ENCODE data around the gene ACSF3. TPM values are rescaled to one million over a fixed set of nuclear protein-coding genes. Genes with fewer than 3 reads are reported as not detected.

The ACSF3 gene
- total RNA-seq, 2 experiments from 2014 or later: 53.0 to 53.7 TPM

DNA sequence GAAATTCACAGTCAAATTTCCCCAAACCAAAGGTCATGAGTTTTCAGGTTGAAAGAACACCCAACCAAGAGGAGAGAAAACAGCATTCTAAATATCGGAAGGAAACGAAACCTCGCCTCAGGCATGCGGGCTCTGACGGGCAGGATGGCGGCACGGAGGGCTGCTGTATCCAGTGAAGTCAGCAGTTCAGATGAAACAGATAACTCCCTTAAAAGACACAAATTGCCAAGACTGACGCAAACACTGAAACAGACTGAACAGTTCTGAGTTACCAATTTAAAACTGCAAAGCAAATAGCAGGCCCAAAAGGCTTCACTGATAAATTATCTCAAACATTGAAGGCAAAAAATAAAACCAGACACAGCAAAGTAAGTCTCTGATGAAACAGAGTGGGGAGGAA, 57.3 kb downstream of the ACSF3 start:
- H3K4me1 Mint-ChIP-seq: no peaks in the 10 kb centered on the region
- no peak overlapping the region for H3K4me3 Mint-ChIP-seq
- H3K9me3 Mint-ChIP-seq: peaks cover 4% of the 10 kb centered on the region
- peaks cover 36% of the 10 kb centered on the region for H3K36me3 Mint-ChIP-seq
- no peak for DNase-seq
- no peaks in the 10 kb centered on the region for H3K27me3 Mint-ChIP-seq
- H3K27ac Mint-ChIP-seq: no peak overlapping the region
- ATAC-seq (ENCODE audit: low read depth): no peak
- POLR2A ChIA-PET: no interaction called here

DNA sequence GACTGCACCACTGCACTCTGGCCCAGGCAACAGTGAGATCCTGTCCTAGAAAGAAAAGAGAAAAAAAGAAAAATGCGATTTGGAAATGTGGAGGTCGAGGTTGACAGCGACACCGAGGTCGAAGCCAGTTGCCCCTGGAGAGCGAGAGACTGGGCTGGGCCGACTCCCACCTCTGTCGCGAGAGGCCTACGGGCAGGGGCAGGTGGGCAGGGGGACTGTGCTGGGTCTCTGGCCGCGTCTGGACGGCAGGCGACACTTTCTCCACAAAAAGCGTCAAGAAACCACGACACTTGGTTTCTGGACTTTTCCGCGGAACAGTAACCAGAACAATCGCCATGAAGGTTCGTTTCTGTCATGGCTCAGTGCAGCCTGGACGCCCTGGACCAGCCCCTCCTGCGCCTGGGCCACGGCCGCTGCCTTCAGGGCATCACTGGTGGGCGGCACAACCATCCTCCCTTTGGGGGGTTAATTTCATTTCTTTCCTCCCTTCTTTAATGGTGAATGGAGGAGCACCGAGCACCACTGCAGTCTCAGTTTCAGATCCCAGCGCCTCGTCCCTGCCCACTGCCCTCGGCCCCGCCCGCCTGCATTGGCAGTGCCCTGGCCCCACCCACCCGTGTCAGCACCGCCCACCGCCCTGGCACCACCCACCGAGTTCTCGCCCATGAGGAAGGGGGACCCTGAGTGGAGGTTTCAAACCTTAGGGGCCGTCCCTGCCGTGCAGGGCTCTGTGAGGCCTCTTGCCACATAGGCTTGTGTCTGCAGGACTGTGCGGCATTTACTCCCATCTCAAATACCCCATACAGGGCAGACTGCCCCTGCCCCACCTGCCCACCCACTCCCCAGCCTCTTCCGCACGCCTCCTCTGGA, 59.4 kb downstream of the ACSF3 start:
- H3K9me3 Mint-ChIP-seq: peaks cover 4% of the 10 kb centered on the region
- peaks cover 22% of the 10 kb centered on the region for H3K36me3 Mint-ChIP-seq
- H3K4me3 Mint-ChIP-seq: no peak overlapping the region
- H3K27me3 Mint-ChIP-seq: no peaks in the 10 kb centered on the region
- DNase-seq (no peak), ATAC-seq (ENCODE audit: low read depth) (no peak)
- H3K4me1 Mint-ChIP-seq: no peaks in the 10 kb centered on the region
- no peak overlapping the region for H3K27ac Mint-ChIP-seq
- POLR2A ChIA-PET: no interaction called here

DNA sequence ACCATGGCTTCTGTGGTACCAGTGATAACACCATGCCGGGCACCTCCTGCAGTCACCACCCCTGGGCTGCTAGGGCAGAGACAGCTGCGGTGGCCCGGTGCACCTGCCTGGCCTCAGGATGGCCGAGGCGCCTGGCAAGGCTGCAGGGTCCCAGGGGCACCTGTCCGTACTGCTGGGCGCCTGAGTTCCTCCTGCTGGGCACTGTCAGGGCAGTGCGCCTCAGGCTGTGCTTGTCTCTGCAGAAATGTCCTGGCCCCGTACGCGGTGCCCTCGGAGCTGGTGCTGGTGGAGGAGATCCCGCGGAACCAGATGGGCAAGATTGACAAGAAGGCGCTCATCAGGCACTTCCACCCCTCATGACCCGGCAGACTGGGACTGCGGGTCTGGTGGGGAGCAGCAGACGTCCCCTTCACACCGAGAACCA, 60.2 kb downstream of the ACSF3 start:
- ATAC-seq (ENCODE audit: low read depth) (no peak), DNase-seq (no peak)
- Mint-ChIP-seq H3K4me3 (no peak overlapping the region), H3K9me3 (peaks cover 3% of the 10 kb centered on the region), H3K36me3 (peaks cover 18% of the 10 kb centered on the region), H3K27me3 (no peaks in the 10 kb centered on the region), H3K4me1 (no peaks in the 10 kb centered on the region), H3K27ac (no peak overlapping the region)
- POLR2A ChIA-PET: no interaction called here

DNA sequence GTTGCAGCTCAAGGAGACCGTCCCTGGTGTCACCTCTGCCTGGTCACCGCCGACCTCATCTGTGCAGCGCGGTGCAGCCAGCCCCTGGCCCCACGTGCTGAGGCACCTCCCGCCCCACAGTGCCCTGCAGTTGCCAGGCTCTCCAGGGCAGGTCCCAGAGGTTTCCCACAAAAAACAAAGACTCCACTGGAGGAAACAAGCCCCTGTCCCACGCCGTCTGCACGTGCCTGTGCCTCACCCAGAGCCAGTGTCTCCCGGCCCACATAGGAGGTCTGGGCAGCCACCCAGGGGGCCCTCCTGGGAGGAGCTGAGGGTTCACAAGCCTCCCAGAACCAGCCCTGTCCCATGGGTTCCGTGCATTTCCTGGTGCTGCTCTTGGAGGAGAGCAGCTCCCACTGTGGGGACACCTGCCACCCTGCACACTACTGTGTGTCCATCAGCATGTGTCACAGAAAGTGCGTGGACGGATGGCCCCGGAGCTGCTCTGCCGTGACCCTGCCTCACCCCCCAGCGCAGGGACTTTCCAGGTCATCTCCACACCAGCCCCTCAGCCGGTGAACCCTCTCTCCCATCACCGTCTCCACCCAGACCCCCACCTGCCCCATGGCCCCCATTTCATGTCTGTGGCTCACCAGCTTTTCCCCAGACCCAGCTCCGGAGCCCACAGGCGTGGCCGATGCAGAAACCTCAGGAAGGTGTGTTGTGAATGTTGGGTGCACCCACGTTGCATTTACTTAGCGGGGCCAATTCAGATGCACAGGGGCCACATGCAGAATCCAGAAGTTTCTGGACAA, 60.9 kb downstream of the ACSF3 start:
- H3K27ac Mint-ChIP-seq: no peak overlapping the region

DNA sequence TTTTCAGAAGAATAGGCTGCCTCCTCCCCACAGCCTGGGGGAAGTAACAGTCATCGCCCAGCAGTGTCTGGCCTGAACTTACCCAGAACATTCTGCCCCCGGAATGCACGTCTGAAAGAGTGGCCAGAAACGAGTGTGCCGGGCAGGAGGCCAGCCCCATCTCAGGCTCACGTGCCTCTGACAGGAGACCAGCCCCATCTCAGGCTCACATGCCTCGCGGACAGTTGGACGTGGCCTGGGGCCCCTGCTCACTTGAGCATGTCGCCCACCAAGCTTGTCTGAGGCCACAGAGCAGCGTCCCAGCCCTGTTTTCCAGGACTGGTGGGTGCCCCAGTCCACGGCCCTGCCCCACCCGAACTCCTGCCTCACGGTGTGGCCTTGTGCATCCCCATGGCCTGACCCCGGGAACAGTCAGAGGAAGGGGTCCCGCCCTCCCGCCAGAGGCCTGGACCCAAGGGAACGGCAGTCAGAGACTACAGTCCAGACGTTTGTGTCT, 61.6 kb downstream of the ACSF3 start:
- POLR2A ChIA-PET: no interaction called here
- ATAC-seq (ENCODE audit: low read depth) (no peak), DNase-seq (no peak)
- H3K4me1 Mint-ChIP-seq: no peaks in the 10 kb centered on the region
- H3K4me3 Mint-ChIP-seq: no peak overlapping the region
- H3K27ac Mint-ChIP-seq: no peak overlapping the region
- no peaks in the 10 kb centered on the region for H3K9me3 Mint-ChIP-seq
- peaks cover 4% of the 10 kb centered on the region for H3K36me3 Mint-ChIP-seq
- no peaks in the 10 kb centered on the region for H3K27me3 Mint-ChIP-seq

More for the DNA sequence above, 60.9 kb downstream of the ACSF3 start:
- no peak overlapping the region for H3K4me3 Mint-ChIP-seq
- H3K9me3 Mint-ChIP-seq: no peaks in the 10 kb centered on the region
- no peaks in the 10 kb centered on the region for H3K4me1 Mint-ChIP-seq
- peaks cover 10% of the 10 kb centered on the region for H3K36me3 Mint-ChIP-seq
- H3K27me3 Mint-ChIP-seq: no peaks in the 10 kb centered on the region
- ATAC-seq (ENCODE audit: low read depth): no peak
- POLR2A ChIA-PET: no interaction called here
- no peak for DNase-seq

DNA sequence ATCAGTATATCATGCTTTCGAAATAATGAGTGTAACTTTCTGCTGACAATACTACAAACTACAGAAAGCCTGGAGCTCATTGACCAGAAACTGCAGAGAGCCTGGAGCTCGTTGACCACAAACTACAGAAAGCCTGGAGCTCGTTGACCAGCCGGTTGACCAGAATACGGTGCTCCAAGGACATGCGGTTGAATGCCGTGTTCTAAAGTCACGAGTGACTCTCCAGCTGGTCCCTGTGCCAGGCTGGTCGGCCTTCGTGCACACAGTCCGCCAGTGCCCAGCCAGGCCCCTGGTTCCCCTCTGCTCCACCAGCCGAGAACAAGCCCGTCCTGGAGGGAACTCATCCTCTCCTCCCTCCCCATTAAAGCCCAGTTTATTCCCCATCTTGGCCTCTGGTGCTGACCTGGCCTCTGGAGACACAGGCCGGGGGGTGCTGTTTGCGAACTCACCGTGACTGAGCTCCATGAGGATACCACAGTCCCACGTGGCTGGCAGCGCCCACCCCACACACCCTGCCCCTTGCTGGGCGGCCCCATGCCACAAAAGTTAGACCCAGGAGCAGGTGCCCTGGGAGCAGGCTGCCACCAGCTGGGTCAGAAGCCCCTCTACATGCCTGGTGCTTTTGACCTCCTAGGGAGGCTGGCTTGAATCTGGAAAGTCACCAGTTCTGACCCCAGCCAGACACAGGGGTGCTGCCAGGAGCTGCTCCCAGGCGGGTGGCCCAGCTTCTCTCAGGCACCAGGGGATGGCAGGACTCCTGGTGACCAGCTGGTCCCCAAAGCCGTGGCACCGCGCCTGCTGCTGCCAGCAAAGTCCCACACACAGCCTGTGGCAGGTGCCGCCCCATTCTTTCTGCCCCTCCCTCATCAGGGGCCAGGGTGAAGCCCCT, 62.4 kb downstream of the ACSF3 start:
- H3K4me3 Mint-ChIP-seq: no peak overlapping the region
- POLR2A ChIA-PET: no interaction called here
- DNase-seq (no peak), ATAC-seq (ENCODE audit: low read depth) (no peak)
- no peaks in the 10 kb centered on the region for H3K9me3 Mint-ChIP-seq
- no peaks in the 10 kb centered on the region for H3K36me3 Mint-ChIP-seq
- no peak overlapping the region for H3K27ac Mint-ChIP-seq
- H3K4me1 Mint-ChIP-seq: no peaks in the 10 kb centered on the region
- no peaks in the 10 kb centered on the region for H3K27me3 Mint-ChIP-seq

DNA sequence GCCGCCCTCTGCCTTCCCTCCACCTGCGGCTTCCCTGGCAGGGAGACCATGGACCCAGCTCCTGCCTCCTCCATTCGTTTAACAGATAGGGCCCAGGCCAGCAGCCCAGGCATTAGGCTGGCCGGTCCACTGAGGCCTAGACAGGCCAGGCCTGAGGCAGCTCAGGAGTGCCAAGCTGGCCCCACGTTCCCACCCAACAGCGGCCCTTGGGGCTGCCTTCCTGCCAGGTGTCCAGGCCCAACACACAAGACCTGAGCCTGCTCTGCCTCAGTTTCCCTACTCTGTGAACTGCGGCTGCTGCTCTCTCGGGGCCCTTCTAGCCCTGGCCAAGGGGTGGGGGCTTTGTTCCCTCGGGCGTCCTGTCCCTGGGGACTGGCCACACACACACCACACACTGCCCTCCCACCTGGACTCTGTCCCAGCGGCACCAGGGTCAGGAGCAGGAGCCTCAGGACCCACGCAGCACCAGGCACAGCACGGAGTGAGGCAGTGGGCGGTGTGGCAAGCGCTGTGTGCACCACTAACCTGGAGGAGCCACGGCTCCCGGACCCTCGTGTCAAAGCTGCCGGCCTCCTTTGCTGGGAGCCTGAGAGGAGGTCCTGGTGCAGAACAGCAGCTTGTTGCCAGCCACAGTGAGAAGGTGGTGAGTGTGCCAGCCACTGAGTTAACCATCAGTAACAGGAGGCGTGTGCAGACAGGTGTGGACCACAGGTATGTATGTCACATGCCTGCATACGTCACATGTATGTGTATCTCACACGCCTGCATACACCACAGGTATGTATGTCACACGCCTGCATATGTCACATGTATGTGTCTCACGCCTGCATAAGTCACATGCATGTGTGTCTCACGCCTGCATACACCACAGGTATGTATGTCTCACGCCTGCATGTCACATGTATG, 63.3 kb downstream of the ACSF3 start:
- no peak overlapping the region for H3K4me3 Mint-ChIP-seq
- ATAC-seq (ENCODE audit: low read depth) (no peak), DNase-seq (no peak)
- H3K36me3 Mint-ChIP-seq: no peaks in the 10 kb centered on the region
- no peaks in the 10 kb centered on the region for H3K4me1 Mint-ChIP-seq
- H3K27me3 Mint-ChIP-seq: no peaks in the 10 kb centered on the region
- no peaks in the 10 kb centered on the region for H3K9me3 Mint-ChIP-seq
- POLR2A ChIA-PET: no interaction called here
- H3K27ac Mint-ChIP-seq: no peak overlapping the region

DNA sequence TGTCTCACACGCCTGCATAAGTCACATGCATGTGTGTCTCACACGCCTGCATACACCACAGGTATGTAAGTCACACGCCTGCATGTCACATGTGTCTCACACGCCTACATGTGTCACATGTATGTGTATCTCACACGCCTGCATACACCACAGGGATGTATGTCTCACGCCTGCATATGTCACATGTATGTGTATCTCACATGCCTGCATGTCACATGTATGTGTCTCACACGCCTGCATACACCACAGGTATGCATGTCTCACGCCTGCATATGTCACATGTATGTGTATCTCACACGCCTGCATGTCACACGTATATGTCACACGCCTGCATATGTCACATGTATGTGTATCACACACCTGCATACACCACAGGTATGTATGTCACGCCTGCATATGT, 64.1 kb downstream of the ACSF3 start:
- Mint-ChIP-seq H3K27me3 (no peaks in the 10 kb centered on the region), H3K4me3 (no peak overlapping the region), H3K36me3 (no peaks in the 10 kb centered on the region), H3K4me1 (no peaks in the 10 kb centered on the region), H3K9me3 (no peaks in the 10 kb centered on the region), H3K27ac (no peak overlapping the region)
- ATAC-seq (ENCODE audit: low read depth): no peak
- POLR2A ChIA-PET: no interaction called here
- DNase-seq: no peak

DNA sequence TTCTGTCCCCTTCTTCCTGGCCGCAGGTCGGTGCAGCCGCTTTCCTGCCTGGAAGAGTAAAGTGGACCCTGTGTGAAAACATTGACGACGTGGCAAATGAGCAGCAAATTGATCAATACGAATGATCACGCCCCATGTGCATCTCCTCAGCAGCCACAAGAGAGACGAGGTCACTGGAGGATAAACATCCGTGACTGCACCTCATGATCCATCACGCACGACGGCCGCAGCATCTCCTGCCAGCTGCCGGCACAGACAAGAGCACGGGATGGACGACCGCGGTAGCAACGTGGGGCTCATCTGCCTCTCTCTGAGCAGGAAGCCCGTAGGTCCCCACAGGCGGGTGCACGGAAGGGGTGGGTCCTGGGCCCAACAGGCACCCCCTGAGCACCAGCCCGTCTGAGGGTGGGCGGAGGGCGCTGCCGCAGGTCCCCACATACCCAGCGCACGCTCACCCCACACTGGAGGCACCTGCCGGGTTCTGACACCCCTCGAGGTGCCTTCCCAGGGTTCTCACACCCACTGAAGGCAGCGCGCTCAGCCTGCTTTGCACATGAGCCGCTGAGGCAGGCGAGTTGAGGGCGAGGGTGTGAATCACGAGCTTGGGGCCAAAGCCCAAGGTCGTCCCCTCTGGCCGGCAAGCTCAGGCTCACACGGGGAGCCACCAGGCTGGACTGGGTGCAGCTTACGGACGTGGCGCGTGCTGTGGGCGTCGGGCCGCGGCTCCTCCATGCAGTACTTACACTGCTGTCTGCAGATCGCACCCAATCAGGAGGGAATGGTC, 65.6 kb downstream of the ACSF3 start:
- POLR2A ChIA-PET: no interaction called here
- ATAC-seq (ENCODE audit: low read depth) (no peak), DNase-seq (no peak)
- H3K4me3 Mint-ChIP-seq: no peak overlapping the region
- H3K27me3 Mint-ChIP-seq: no peaks in the 10 kb centered on the region
- no peaks in the 10 kb centered on the region for H3K4me1 Mint-ChIP-seq
- H3K9me3 Mint-ChIP-seq: no peaks in the 10 kb centered on the region
- H3K36me3 Mint-ChIP-seq: no peaks in the 10 kb centered on the region
- H3K27ac Mint-ChIP-seq: no peak overlapping the region

DNA sequence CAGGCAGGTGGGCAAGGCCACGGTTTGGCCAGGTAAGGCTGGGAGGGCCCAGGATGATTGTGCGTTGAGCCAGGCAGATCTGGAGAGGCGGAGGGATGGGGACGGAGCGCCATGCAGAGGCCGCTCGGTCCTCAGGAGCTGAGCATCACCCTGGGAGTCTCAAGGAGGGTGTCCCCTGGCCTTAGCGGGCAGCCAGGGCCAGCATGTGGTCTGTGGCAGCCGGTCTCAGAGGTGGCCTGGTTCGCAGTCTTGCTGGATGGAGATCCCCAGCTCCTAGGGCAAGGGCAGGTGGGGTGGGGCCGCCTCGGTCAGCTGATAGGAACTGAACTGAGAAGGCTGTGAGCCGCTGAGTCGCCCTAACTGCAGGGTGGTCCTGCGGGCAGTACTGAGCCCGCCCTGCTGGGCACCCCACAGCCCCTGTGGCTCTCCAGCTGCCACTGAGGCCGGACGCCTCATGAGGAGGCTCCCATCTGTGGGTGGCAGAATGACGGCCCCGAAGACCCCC, 66.2 kb downstream of the ACSF3 start:
- Mint-ChIP-seq H3K36me3 (no peaks in the 10 kb centered on the region), H3K4me1 (no peaks in the 10 kb centered on the region), H3K27ac (no peak overlapping the region), H3K27me3 (no peaks in the 10 kb centered on the region), H3K9me3 (no peaks in the 10 kb centered on the region), H3K4me3 (no peak overlapping the region)
- ATAC-seq (ENCODE audit: low read depth) (no peak), DNase-seq (no peak)
- POLR2A ChIA-PET: no interaction called here

DNA sequence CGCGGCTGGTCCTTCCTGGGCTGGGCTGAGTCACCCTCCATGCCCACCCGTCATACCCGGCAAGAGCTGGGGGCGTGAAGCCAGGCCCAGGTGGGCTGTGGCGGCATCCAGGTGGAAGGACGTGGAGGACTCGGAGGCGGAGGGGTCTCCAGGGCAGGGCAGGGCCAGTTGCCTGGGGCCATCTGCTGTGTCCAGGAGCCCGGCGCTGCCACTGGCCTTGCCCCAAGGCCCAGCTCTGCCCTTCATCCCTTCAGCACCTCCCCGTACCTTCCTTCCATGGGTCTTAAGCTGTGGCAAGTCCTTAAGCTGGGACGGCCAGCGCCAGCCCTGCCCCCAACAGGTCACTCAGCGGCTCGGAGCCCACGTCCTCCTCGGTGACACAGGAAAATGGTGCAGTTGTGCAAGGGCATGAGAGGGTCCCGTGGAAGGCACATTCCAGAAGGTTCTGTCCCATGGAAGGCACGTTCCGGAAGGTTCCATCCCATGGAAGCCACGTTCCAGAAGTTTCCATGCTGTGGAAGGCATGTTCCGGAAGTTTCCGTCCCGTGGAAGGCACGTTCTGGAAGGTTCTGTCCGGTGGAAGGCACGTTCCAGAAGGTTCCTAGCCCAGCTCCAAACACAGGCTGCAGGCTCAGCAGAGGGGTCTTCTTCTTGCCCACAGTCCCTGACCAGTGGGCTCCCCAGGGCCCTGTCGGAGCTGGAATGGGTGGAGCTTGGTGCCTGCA, 67.5 kb downstream of the ACSF3 start:
- H3K27me3 Mint-ChIP-seq: no peaks in the 10 kb centered on the region
- H3K36me3 Mint-ChIP-seq: no peaks in the 10 kb centered on the region
- H3K27ac Mint-ChIP-seq: no peak overlapping the region
- H3K4me3 Mint-ChIP-seq: no peak overlapping the region
- no peaks in the 10 kb centered on the region for H3K9me3 Mint-ChIP-seq
- H3K4me1 Mint-ChIP-seq: no peaks in the 10 kb centered on the region
- POLR2A ChIA-PET: no interaction called here
- DNase-seq (no peak), ATAC-seq (ENCODE audit: low read depth) (no peak)

Measured in activated naive CD8-positive, alpha-beta T cell treated with anti-CD3 and anti-CD28 coated beads, Interleukin-2, amount 10 ng/mL, durations not matched to agents 7 days and 5 days (primary cell).